Measurements from ENCODE around the gene OSBPL6.
A peak's percentile ranks its signal among the peaks of the same experiment; 100 is the strongest.
"Not testable (repeated sequence)": the region's sequence is repeated elsewhere in the genome, so short reads cannot be mapped to it uniquely, and the experiment has no call there.

OSBPL6 gene

GRCh38 chr2:178193823-178194599 is at the start of gene OSBPL6:
TSS of gene OSBPL6 (plus strand) at chr2:178194512. CDS start at chr2:178306185, 111,673 bp downstream.
- DNase-seq (ENCODE audit: low read depth in 3 of 3) = peak in 2 of 3 experiments; percentile 35 to 62

DNA sequence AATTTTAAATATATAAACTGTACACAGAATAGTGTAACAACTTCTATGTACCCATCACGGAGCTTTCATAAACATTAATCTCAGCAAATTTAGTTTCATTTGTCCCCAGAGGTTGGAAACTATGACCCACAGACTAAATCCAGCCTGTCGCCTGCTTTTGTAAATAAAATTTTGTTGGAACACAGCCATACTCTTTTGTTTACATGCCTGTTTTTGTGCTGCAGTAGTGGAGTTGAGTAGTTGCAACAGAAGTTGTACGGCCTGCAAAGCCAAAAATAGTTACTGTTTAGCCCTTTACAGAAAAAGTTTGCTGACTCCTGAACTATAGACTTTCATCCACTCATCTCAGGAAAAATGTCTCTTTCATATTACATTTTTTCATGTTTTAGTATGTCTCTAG is 42.3 kb upstream of the OSBPL6 start:
- no peak for DNase-seq (ENCODE audit: low read depth in 3 of 3)

- no peak for DNase-seq (ENCODE audit: low read depth in 3 of 3)
Observed at GRCh38 chr2:178152542-178152941, 41.8 kb upstream of the OSBPL6 start.

GRCh38 chr2:178152977-178153376 is 41.3 kb upstream of the OSBPL6 start:
- DNase-seq (ENCODE audit: low read depth in 3 of 3) = no peak

DNA sequence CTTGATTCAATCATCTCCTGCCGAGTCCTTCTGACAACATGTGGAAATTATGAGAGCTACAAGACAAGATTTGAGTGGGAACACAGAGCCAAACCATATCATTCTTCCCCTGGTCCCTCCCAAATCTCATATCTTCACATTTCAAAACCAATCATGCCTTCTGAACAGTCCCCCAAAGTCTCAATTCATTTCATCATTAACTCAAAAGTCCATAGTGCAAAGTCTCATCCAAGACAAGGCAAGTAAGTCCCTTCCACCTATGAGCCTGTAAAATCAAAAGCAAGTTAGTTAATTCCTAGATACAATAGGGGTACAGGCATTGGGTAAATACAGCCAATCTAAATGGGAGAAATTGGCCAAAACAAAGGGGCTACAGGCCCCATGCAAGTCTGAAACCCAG is 40.4 kb upstream of the OSBPL6 start:
- not testable (repeated sequence) for DNase-seq (ENCODE audit: low read depth in 3 of 3)

GRCh38 chr2:178155524-178155923 is 38.8 kb upstream of the OSBPL6 start:
- no peak for DNase-seq (ENCODE audit: low read depth in 3 of 3)

GRCh38 chr2:178157574-178157973 is 36.7 kb upstream of the OSBPL6 start:
- DNase-seq (ENCODE audit: low read depth in 3 of 3) = no peak

- DNase-seq (ENCODE audit: low read depth in 3 of 3) = no peak
Observed at GRCh38 chr2:178159966-178160365, 34.3 kb upstream of the OSBPL6 start.

DNA sequence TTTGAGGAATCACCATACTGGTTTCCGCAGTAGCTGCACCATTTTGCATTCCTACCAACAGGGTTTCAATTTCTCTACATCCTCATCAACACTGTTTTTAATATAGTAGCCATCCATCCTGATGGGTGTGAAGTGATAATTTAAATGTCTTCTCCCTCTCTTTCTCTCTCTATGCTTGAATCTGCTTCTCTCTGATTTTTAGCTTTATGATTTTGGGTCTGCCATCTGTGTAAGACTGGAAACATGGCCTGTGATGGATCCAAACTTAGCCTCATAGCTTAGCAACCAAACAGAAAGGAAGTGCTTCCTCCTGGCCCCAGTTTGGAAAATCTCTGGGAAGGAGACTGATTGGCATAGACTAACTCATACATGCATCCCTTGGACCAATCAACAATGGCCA is 33.7 kb upstream of the OSBPL6 start:
- DNase-seq (ENCODE audit: low read depth in 3 of 3) = no peak

- no peak for DNase-seq (ENCODE audit: low read depth in 3 of 3)
Observed at GRCh38 chr2:178163395-178163794, 30.9 kb upstream of the OSBPL6 start.

- no peak for DNase-seq (ENCODE audit: low read depth in 3 of 3)
Observed at GRCh38 chr2:178163911-178164310, 30.4 kb upstream of the OSBPL6 start.

GRCh38 chr2:178173657-178174056 is 20.7 kb upstream of the OSBPL6 start:
- DNase-seq (ENCODE audit: low read depth in 3 of 3) = no peak

GRCh38 chr2:178177066-178177679 is 17.1 kb upstream of the OSBPL6 start:
- no peak for DNase-seq (ENCODE audit: low read depth in 3 of 3)

- not testable (repeated sequence) for DNase-seq (ENCODE audit: low read depth in 3 of 3)
Observed at GRCh38 chr2:178180648-178181047, 13.7 kb upstream of the OSBPL6 start.

DNA sequence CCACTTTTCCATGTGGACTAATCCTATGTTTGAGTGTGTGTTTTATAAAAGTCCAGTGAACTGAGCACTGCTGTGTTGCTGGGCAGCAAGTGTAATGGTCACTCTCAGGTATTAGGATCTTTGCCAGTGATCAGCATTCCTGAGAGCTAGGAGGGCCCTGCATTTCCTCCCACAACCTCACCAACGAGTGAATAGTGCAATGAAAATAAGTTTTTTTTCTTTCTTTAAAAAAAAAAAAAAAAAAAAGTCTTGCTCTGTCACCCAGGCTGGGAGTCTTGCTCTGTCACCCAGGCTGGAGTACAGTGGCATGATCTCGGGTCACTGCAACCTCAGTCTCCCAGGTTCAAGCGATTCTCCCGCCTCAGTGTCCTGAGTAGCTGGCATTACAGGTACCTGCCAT is 6.5 kb upstream of the OSBPL6 start:
- no peak for DNase-seq (ENCODE audit: low read depth in 3 of 3)

GRCh38 chr2:178188466-178188865 is 5.8 kb upstream of the OSBPL6 start:
- no peak for DNase-seq (ENCODE audit: low read depth in 3 of 3)

DNA sequence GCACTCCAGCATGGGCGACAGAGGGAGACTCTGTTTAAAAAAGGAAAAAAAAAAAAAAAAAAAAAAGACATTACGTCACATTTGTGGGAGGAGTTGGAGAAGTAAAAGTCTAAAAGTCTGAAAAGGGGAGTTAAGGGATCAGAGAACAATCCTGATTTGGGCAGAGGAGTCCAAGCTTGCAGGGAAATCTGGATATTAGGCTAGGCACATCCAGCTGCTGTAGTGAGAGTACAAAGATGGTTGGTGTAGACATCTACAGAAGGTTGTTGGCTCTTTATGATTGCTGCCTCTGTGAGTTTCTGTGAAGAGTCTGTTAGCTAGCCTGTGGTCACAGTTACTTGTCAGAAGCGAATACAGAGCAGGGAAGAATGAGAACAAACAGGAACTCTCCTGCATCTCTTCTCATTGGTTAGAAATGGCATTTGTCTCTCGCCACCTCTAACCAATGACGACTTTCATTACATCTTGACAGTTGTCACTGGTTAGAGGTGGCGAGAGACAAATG is 3.3 kb upstream of the OSBPL6 start:
- no peak for DNase-seq (ENCODE audit: low read depth in 3 of 3)

DNA sequence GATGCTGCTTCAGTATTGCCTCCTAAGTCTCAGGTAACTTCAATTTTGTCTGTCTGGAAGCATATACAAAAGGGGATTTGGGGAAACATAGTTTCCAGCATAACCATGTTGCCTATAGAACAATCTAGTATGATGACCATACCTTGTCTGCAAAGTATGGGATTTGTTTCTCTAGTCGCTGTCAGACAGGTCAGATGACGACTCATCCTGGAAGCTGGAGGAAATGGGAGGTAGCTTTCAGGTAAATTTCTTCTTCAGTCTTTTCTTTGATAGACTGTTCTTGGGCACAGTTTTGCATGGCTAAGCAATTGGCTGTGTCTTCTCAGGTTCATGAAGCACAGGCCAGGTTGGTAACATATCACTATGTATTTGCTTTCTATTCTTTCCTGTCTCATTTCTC is 2.8 kb upstream of the OSBPL6 start:
- no peak for DNase-seq (ENCODE audit: low read depth in 3 of 3)

- DNase-seq (ENCODE audit: low read depth in 3 of 3) = no peak
Observed at GRCh38 chr2:178193496-178193822, 853 bp upstream of the OSBPL6 start.

DNA sequence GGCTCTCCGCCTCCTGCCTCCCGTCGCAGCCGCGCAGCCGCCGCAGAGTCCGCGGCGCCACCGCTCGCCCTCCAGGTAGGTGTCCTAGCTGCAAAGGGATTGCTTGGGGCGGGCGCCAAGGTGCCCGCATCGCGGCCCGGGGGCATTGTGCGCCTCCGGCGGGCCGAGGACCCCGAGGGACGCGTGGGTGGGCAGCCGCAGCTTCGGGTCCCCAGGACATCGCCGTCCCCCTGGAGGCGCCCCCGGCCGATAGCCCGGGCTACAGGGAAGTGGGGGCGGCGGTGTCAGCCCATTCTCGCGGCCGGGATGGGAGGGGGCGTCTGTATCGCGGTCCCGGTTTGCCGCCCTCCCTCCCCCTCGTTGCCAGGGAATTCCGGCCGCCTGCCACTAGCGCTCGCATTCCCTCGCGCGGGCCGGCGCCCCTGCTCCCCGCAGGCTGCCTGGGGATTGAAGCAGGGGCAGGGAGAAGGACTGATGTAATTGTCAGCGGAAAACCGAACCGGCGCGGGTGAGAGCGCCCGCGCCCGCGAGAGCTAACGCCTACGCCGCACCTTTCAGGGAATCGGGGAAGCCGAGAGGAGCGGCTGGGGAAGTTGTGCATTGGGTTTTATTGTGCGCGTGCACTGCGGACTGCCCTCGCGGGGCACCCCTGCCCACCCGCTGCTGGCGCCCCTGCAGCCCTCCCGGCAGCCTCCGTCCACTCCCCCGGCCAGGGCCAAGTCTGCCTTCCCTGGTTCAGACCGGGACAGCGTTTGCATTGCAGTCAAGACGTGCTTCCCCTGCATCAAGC is 483 bp downstream of the OSBPL6 start:
- peak in 1 of 3 experiments; percentile 12 for DNase-seq (ENCODE audit: low read depth in 3 of 3)

- no peak for DNase-seq (ENCODE audit: low read depth in 3 of 3)
Observed at GRCh38 chr2:178195390-178196166, 1.3 kb downstream of the OSBPL6 start.

DNA sequence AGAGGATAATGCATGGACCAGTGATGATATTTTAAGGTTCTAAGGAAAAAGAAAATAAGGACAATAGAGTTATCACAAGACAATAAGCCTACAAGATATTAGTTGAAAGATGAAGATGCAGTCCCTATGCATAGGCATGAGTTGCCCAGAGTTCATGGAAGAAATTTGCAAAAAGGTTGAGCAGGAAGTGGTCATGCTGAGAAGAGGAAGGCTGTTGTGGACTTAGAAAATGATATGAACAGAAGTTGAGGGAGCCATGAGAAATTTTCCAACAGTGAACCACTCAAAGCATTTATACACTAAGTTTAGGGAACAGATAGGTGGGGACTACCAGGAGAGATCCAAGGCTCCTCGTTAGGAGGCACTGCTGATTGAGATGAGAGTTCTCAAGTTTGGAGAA is 3.5 kb downstream of the OSBPL6 start:
- DNase-seq (ENCODE audit: low read depth in 3 of 3) = no peak
